Esophagus muscularis mucosa (tissue), 4 donors: ENCODE results near the gene SNCB.

Experiments
- CTCF ChIP-seq, 3 experiments: fragments of 200-600 bp in 2 of 3; fragments of 450-650 bp in 1 of 3; sonication (generic) in 2 of 3; IDR thresholded peaks; one replicate each; pipeline ENCODE4 v1.5.1; 2017 to 2019; ENCODE audit warnings: antibody characterized with exemption in 3 of 3, mild to moderate bottlenecking in 2 of 3, moderate library complexity in 1 of 3
- EP300 ChIP-seq: sonication (generic); formaldehyde crosslinking; IDR thresholded peaks from one replicate; pipeline ENCODE4 v1.6.1; 2017; ENCODE audit warnings: antibody characterized with exemption
- POLR2A ChIP-seq: fragments of 450-650 bp; IDR thresholded peaks from one replicate; pipeline ENCODE4 v1.6.1; 2017; ENCODE audit warnings: antibody characterized with exemption, moderate library complexity, mild to moderate bottlenecking, low read depth

DNA sequence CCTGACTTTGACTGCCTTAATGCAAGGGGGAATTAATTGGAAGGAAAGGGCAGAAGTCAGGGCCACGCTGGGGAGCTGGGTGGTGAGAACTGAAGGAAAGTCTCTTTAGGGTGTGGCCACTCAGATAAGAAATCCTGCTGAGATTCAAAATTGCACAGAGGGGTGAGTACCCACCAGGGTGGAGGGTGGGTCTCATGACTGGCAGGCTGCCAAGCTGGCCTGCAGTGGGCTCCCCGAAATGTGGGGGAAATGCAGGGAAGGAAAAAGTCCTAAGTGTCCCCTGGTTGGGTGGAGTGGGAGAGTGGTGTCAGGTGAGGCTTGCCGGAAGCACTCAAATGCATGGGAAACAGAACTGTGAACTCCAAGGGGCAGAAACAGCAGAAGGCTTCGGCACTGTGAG lies 41.1 kb upstream of the SNCB start:
- TF ChIP-seq CTCF (IDR thresholded peaks at IDR 0.05) (no peak), POLR2A (no peak), EP300 (no peak)
